DMS 273 (cell line): ENCODE data around the gene ISOC2.
"Not testable (repeated sequence)": the region's sequence is repeated elsewhere in the genome, so short reads cannot be mapped to it uniquely, and the experiment has no call there.

Experiments
- DNase-seq: peaks from one replicate; lab custom pipeline; 2025; ENCODE audit not compliant: unreplicated experiment; lab: John Stamatoyannopoulos, UW

The ISOC2 gene

DNA sequence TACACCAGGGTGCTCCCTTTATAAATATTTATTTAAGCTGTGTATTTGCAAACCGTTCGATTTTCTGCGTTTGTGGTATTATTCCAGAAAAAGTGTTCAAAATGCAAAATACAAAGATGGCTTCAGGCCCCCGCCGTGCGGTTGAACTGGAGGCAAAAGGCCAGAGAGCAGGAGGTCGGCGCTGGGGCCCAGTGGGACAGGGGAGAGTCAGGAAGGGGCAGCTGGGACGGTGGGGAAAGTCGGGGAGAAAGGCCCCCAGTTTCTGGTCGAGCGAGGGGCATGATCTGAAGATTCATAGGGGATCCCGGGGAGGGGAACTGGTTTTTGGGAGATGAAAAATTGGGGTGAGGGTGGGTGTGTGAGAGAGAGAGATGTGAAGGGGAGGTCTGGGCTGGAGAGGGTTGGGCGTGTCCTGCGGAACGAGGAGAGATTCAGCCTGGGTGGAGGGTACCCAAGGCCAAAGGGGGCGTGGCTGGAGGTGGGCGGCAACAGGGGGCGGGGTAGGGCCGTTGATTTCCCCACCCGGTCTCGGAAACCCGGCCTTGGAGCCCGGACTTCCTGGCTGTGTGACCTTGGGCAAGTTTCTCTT, 678 bp downstream of the ISOC2 start:
- DNase-seq, result peak; percentile 86

DNA sequence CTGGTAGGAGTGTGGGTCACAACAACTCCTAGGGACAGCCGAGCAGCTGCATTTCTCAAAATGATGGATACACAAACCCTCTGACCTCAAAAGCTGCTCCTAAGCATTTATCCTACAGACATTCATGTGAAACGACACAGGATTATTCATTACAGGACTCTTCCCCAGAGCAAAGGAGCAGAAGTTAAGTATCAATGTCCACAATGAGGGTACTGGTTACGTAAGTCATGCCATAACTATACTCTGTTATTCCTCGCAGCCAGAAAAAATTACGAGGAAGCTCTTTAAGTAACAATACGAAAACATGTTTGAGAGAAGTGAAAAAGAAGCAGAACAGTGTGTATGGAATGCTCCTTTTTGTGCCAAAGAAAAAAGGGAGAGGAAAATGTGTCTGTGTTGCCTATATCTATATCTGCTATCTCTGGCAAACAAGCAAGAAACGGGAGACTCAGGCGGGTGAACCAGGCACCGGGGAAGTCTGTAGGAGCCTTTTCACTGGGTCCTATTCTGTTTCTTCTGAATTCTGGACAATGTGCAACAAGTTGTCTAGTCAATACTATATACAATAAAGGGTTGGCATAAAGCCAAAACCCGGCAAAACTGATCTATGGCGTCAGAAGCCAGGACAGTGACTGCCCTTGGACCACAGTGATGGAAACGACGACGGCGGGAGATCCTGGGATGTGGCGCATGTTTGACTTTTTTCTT, 1.3 kb downstream of the ISOC2 start:
- DNase-seq, result no peak

GRCh38 chr19:55459551-55459949, 1.9 kb downstream of the ISOC2 start:
- DNase-seq, result no peak

DNA sequence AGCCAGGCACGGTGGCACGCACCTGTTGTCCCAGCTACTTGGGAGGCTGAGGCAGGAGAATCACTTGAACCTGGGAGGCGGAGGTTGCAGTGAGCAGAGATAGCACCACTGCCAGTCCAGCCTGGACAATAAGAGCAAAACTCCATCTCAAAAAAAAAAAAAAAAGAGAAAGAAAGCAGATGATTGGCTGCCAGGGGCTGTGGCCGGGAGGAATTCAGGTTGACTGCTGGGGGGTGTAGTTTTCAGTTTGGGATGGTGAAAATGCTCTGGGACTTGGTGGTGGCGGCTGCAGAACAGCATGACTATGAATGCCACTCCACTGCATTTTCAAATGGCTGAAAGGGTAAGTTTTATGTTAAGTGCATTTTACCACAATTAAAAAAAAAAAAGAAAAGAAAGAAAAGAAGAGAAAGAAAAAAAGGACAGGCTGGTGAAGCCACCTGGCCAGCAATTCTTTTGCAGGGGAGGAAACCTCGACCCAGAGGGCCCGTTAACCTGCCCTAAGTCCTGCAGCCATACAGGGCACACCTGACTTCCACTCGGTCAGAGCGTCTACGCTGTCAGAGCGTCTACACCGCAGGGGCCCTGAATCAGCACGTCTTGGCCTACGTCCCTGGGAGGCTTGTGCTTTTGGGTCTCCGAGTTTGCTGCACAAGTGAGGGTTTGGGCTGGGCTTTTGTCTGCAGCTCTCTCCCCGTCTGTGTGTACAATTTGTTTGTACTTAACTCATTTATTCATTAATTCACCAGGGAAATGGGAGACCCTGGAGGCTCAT, 3.6 kb downstream of the ISOC2 start:
- no peak for DNase-seq

GRCh38 chr19:55456347-55456746, 5.1 kb downstream of the ISOC2 start:
- no peak for DNase-seq

DNA sequence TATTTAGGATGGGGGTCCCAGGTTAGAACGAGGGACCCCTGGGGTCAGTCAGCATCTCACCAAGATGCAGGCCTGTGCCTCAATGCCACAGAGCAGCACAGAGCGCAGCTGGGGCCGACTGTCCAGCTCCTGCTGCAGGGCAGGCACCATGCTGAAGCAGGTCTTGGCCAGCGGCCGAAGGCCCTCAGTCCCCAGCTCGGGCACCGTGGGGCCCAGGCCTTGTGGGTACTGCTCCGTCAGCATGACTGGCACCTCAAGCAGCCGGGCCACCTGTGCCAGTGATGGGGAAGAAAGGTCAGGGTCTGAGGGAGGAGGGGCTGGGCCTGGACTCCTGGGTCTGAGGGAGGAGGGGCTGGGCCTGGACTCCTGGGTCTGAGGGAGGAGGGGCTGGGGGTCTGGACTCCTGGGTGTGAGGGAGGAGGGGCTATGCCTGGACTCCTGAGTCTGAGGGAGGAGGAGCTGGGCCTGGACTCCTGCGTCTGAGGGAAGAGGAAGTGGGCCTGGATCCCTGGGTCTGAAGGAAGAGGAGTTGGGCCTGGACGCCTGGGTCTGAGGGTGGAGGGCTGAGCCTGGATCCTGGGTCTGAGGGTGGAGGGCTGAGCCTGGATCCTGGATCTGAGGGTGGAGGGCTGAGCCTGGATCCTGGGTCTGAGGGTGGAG, 5.7 kb downstream of the ISOC2 start:
- no peak for DNase-seq

DNA sequence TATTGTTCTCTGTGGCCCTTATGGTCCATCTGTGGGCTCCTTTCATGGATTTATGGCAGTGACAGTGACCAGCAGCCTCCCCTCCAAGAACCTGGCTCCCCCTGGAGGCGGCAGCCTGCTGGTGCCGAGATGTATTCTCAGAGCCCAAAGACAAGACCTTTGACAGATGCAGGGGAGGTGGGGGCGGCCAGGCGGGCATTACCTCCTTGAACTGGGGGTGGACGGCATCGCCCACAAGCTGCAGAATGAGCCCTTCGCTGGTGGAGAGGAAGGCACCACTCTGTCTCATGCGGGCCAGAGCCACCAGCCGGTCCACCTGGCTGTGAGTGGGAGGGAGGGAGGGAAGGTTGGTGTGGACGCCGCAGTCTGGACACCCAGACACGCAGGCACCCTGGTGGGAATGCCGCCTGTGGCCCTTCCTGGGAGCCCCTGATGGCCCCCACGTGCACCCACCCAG, 6.6 kb downstream of the ISOC2 start:
- peak; percentile 80 for DNase-seq

- no peak for DNase-seq
Measured at GRCh38 chr19:55453511-55454260, 7.8 kb downstream of the ISOC2 start.

- DNase-seq, result peak; percentile 92
Measured at GRCh38 chr19:55452749-55453346, 8.6 kb downstream of the ISOC2 start.

GRCh38 chr19:55451965-55452748, 9.3 kb downstream of the ISOC2 start:
- peak; percentile 73 for DNase-seq

GRCh38 chr19:55451163-55451964, 10.1 kb downstream of the ISOC2 start:
- DNase-seq, result peak; percentile 53

DNA sequence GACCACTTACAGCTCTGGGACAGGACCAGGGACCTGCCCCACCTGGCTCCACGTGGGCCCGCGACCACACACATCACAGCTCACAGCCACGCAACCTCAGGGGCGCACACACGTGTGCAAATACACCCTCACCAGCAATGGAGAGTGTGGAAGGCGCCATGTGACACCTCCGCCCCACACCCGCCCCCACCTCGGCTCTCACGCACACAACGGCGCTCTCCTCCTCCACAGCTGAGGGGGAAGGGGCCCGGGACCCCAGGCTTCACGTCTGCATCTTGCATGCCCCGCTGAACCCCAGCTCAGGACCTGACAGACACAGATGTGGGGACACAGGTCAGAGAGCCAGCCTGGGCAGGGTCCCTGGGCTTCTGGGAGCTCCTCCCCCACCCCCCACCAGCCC, 12.0 kb downstream of the ISOC2 start:
- DNase-seq, result no peak

DNA sequence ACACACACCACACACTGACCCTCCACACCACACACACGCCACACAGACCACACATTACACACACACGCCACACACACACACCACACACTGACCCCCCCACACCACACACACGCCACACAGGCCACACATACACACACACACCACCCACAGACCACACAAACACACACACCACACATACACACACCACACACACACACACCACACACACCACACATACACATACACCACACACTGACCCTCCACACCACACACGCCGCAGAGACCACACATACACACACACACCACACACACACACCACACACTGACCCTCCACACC, 13.3 kb downstream of the ISOC2 start:
- not testable (repeated sequence) for DNase-seq

DNA sequence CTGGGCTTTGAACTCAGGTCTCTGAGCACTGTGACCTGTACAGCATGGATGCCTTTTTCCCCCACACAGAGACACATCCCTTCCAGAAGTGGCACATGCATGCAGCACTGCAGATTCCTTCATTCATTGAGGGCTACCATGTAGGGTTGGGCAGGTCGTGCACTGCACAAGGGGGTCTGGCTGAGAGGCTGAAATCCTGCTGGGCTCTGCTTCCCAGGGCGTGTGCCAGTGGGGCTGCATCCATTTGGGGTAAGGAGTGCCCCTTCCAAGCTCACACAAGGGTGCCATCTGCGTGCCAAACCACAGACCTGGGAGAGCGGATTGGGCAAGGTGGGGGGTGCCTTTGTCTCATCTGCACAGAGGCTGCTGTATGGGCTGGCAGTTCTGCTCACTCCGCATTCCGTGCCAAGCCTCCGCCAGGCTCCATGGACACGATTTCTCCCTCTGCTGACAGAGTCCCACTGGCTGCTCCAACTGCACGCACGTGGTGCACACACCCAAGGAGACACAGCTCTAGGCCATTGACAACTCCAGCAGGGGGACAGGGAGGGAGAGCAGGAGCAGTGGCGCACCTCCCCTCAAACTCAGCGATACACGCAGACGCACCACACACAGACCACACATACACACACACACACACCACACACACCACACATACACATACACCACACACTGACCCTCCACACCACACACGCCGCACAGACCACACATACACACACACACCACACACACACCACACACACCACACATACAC, 13.8 kb downstream of the ISOC2 start:
- peak; percentile 90 for DNase-seq

DNA sequence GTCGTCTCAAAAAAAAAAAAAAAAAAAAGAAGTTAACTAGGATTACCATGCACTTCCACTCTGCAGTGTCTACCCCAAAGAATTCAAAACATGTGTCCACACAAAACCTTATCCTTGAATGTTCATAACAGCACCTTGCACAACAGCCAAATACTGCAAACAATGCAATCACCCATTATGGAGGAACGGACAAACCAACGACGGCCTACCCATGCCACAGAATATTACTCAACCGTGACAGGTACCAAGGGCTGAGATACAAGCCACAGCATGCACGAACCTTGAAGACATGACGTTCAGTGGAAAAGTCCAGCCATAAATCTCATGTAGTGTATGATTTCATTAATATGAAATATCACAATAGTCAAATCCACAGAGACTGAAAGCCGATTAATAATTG, 15.4 kb downstream of the ISOC2 start:
- no peak for DNase-seq

- DNase-seq, result no peak
Measured at GRCh38 chr19:55444646-55445045, 16.8 kb downstream of the ISOC2 start.

DNA sequence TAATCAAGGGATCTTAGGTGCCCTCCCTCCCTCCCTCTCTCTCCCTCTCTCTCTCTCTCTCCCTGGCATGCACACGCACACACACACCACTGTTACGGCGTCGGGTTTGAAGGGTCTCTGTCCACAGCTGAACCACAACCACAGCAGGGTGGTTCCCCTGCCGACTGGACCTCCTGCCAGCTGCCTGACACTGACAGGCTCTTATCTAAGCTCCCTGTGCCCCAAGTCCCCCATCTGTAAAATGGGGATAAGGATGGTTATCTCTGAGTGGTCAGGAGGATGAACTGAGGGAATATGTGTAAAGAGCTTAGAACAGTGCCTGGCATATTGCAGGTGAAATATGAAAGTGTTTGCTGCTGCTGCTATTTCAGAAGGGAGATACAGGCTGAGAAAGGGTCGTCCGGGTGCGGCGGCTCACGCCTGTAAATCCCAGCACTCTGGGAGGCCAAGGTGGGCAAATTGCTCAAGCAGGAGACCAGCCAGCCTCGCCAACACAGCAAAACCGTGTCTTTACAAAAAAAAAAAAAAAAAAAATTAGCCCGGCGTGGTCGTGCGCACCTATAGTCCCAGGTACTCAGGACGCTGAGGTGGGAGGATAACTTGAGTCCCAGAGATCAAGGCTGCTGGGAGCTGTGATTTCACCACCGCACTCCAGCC, 17.5 kb downstream of the ISOC2 start:
- no peak for DNase-seq
